ENCODE measurements around the gene SPACA4.

Gene SPACA4

GRCh38 chr19:48598996-48599700 lies 7.4 kb upstream of the SPACA4 start:
- no peak for DNase-seq

GRCh38 chr19:48600679-48601417 lies 5.7 kb upstream of the SPACA4 start:
- no peak for DNase-seq

DNA sequence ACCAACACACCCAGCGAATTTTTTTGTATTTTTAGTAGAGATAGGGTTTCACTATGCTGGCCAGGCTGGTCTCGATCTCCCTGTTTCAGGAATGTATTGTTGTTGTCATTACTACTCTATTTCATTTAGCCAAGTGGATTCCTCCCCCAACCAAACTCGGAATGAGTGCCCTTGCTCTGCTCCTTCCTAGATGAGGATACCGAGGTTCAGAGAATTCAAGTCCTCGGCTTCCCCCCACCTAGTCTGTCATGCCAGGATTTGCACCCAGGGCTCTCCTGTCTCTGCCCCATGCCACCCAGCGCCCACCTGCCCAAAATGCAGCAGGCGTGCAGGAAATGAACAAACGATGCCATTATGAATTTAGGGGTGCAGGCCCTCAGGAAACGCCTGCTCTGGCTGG lies 3.5 kb upstream of the SPACA4 start:
- no peak for DNase-seq

- DNase-seq: no peak
Observed at GRCh38 chr19:48603449-48603848, 3.1 kb upstream of the SPACA4 start.

DNA sequence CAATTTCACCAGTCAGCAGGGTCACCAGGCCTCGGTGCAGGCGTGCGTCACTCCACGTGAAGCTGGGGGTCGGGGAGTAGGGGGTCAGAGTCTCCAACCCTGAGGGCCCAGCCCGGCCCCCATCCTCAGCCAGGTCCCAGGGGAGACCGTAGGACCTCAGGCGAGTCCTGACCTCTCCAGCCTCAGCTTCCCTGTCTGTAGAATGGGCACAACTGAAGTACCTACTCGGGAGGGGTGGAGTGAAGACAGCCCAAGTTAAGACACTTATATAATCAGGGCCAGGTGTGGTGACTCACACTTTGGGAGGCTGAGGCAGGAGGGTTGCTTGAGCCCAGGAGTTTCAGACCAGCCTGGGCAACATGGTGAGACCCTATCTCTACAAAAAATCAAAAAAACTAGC lies 2.7 kb upstream of the SPACA4 start:
- DNase-seq: no peak

DNA sequence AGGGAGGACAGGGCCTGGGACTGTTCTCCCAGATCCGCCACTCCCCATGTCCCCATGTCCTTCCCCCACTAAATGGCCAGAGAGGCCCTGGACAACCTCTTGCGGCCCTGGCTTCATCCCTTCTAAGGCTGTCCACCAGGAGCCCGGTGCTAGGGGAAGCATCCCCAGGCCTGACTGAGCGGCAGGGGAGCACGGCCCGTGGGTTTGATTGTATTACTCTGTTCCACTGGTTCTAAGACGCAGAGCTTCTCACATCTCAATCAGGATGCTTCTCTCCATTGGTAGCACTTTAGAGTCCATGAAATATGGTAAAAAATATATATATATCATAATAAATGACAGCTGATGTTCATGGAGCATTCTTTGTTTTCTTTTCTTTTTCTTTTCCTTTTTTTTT lies 815 bp downstream of the SPACA4 start:
- no peak for DNase-seq

GRCh38 chr19:48608798-48609263 lies 2.3 kb downstream of the SPACA4 start:
- DNase-seq: peak; percentile 85

DNA sequence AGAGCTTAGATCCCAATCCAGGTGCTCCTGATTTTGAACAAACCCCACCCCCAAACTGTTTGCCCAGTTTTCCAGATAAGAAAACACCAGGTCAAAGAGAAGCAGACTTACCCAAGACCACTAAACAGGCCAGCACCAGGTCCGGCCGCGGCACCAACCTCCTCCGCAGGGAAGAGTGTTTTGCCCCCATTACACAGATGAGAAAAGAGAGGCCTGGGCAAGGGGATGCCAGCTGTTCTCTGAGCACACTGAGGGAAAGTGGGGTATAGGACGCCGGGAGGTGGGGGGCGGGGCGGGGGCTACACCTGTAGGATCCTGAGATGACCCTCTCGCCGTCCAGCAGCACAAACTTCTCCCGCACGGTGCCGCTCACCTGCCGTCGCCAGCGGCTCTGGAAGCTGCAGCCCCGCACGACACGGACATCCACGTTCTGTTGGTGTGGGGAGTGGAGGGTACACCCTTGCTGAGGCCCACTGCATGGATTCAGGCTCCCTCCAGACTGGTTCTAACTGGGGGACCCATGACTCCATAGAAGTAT lies 3.1 kb downstream of the SPACA4 start:
- DNase-seq: no peak

DNA sequence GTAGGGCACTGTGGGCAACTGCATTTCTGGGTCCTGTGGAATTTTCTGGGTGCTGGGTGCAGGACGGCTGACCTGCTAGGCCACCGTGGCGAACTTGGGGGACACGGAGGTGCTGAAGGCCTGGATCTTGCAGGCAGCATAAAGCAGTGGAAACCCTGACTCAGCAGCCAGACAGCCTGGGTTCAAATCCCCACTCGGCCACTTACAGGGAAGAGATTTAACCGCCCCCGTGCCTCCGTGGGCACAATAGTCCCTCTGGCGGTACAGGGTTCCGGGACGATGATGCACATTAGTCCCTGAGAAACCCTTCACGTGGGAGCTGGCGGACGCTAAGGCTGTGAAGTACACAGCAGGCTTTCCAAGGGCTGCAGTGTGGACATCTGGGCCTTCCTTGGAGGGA lies 5.3 kb downstream of the SPACA4 start:
- no peak for DNase-seq

GRCh38 chr19:48613024-48613851 lies 6.7 kb downstream of the SPACA4 start:
- DNase-seq: no peak

DNA sequence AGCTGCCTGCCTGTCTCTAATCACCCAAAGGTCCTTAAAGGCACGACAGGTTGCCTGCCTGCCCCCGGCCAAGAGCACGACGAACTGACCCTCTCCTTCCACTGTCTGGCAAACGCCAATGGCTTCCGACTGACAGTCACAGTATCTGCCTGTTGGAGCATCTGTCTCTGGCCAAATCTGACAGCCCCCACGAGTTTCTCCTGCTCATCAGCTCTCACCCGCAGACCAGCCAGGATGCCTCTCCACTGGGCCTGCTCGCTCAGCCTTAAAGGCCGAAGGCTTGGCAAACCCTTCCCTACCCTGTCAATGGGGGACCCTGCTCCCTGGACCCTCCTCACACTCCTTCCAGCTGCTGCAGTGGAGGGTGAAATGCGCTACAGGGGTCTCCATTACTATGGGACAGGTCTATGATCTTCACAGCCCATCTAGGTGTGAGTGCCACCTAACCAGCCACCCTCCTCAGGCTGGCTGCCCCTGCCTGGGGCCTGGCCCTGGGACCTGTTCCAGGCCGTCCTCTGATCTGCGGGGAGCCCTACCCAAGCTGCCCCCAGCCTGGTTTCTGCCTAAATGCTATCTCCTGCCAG lies 7.4 kb downstream of the SPACA4 start:
- DNase-seq: no peak

GRCh38 chr19:48614436-48615230 lies 8.1 kb downstream of the SPACA4 start, which contains the start of gene FAM83E:
Gene FAM83E (minus strand): TSS chr19:48615076. CDS start chr19:48613372, 1,704 bp downstream.
- no peak for DNase-seq

- no peak for DNase-seq
Observed at GRCh38 chr19:48615231-48616040, 8.9 kb downstream of the SPACA4 start.

DNA sequence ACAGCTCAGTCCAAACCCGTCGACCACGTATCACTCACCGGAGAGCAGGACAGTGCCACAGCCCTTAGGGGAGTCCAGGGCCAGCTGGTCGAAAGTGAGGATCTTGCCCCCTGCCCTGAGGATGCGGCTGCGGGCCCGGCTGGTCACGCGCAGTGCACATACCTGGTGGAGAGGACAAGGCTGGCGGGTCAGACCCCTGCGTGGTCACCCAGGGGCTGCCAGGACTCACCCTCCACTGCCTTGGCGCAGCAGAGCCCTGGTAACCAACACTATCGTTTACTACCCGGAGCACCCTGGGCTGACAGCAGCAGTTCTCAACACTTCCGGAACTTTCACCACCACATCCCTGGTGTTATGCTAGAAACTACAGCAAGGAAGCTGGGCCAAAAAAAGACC lies 9.5 kb downstream of the SPACA4 start:
- DNase-seq: no peak

DNA sequence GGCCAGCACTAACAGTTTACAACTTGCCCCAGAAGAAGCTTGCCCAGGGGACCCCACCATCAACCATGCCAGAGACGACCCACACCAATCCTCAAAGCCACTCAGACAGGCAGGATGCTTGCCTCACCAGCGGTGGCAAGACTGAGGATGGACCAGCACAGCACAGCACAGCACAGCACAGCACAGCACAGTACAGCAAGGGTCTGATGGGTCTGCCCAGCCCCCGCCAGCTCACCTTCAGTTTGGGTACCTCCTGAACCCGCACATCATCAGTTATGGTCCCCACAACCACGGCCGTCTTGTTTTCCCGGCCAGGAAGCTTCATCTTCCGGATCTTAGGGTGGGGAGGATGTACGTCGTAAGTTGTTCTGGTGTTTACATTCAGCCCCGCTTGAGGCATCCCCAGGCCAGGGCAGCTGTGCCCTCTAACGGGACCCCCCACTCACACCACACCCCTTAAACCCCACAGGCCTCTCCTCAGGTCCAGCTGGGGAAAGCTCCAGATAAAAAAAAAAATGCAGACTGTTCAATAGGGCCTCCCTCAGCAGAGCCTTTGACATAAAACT lies 10.0 kb downstream of the SPACA4 start:
- DNase-seq: no peak

DNA sequence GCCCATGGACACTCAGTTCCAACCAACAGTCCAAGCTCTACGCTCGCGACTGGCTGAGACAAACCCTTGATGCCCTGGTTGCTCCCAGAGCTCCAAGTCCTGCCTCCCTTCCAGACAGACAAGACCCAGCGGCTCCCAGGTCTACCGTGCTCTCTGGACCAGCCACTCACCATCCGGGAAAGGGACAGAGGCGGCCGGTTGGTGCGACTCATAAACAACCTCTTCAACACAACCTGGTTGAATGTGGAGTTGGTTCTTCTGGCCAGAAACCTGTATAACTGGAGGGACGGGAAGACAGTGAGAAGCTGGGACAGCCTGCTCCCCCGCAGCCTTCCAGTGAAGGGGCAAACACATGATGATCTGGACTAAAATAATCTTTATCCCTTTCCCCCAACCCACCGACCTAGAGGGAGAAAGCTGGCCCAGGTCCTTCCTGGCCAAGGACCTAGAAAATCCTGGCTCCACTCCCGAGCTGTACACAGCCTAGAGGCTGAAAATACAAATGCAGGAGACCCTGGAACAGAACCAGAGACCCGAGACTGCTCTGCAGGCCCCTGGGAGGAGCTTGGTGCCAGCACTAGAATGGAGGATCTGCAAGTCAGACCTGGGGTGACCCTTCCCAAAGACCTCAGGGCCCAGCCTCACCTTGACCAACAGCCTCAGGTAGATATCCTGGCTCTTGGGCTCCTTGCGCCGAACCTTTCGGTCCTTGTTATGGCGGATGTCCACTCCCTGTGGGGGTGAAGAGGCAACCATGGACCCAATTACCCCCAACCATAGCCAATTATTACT lies 10.8 kb downstream of the SPACA4 start:
- DNase-seq: no peak

GRCh38 chr19:48618278-48618915 lies 11.9 kb downstream of the SPACA4 start:
- no peak for DNase-seq

GRCh38 chr19:48618916-48619691 lies 12.6 kb downstream of the SPACA4 start, which contains the start of the genes RPL18 and SPHK2:
Gene RPL18 (minus strand): TSS chr19:48619178. CDS start chr19:48619143, 35 bp downstream.
Gene SPHK2 (plus strand): TSS chr19:48619506. CDS start chr19:48620515, 1,009 bp downstream.
- DNase-seq: peak; percentile 100
